Measurements from ENCODE around the gene CILP.
"Not testable (repeated sequence)": the region's sequence is repeated elsewhere in the genome, so short reads cannot be mapped to it uniquely, and the experiment has no call there.

The CILP gene

DNA sequence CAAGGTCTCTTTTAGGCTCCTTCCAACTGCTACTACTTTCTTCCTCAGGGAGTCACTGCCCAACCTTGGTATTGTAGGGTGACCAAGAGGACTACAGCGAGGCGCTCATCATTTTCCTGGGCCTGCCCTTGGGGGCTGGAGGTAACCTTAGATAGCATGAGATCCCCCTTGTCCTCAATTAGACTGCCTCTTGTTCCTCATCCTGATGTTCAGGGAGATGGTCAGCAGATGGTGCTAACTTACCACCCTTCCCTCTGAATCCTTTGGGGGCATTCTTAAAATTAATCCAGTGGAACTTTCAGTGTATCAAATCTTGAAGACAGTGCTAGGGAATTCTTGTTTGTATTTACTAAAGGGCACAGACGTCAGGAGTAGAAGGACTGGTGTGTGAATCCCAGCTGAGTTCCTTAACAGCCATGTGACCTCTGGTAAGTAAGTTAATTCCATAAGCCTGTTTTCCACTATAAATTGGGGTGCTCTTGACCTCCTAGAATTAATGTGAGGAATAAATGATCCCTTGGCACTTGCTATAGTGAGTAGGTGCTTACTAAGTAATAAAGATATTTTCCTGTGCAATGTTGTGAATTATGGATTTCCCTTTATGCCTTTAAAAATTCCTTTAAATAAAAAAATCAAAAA, 22.1 kb downstream of the CILP start:
- no peak overlapping the region for H3K27ac ChIP-seq (replicated peaks)
- DNase-seq (ENCODE audit: low read depth in 1 of 2, low spot score in 1 of 2), result peak in 1 of 2 experiments; percentile 43
- TF ChIP-seq SPI1 (IDR thresholded peaks at IDR 0.05; ENCODE audit: borderline replicate concordance, low read depth) (no peak), GABPA (IDR thresholded peaks at IDR 0.05; ENCODE audit: low read depth) (no peak), POLR2AphosphoS5 (IDR thresholded peaks at IDR 0.05; ENCODE audit: low read depth) (no peak)
- TF ChIP-seq, protein P1, sequence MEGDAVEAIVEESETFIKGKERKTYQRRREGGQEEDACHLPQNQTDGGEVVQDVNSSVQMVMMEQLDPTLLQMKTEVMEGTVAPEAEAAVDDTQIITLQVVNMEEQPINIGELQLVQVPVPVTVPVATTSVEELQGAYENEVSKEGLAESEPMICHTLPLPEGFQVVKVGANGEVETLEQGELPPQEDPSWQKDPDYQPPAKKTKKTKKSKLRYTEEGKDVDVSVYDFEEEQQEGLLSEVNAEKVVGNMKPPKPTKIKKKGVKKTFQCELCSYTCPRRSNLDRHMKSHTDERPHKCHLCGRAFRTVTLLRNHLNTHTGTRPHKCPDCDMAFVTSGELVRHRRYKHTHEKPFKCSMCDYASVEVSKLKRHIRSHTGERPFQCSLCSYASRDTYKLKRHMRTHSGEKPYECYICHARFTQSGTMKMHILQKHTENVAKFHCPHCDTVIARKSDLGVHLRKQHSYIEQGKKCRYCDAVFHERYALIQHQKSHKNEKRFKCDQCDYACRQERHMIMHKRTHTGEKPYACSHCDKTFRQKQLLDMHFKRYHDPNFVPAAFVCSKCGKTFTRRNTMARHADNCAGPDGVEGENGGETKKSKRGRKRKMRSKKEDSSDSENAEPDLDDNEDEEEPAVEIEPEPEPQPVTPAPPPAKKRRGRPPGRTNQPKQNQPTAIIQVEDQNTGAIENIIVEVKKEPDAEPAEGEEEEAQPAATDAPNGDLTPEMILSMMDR (IDR thresholded peaks at IDR 0.05; ENCODE audit: insufficient read depth, low read length), result peak; percentile 37
- no peak overlapping the region for H3K4me3 ChIP-seq (replicated peaks; ENCODE audit: insufficient read depth, low read length)
- no peaks in the 10 kb centered on the region for H3K27me3 ChIP-seq (ENCODE audit: insufficient read depth, poor library complexity, severe bottlenecking)

DNA sequence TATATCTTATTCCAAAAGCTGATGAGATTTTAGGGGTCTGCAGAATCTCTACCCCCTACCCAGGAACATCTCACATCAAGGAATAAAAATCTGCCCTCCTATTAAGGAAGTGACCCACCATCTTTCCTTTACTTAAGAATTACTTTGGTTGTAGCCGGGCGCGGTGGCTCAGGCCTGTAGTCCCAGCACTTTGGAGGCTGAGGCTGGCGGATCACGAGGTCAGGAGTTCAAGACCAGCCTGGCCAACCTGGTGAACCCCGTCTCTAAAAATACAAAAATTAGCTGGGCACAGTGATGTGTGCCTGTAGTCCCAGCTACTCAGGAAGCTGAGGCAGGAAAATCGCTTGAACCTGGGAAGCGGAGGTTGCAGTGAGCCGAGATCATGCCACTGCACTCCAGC, 22.8 kb downstream of the CILP start:
- not testable (repeated sequence) for DNase-seq (ENCODE audit: low read depth in 1 of 2, low spot score in 1 of 2); H3K27ac ChIP-seq (replicated peaks); H3K4me3 ChIP-seq (replicated peaks; ENCODE audit: insufficient read depth, low read length); H3K27me3 ChIP-seq (ENCODE audit: insufficient read depth, poor library complexity, severe bottlenecking)

DNA sequence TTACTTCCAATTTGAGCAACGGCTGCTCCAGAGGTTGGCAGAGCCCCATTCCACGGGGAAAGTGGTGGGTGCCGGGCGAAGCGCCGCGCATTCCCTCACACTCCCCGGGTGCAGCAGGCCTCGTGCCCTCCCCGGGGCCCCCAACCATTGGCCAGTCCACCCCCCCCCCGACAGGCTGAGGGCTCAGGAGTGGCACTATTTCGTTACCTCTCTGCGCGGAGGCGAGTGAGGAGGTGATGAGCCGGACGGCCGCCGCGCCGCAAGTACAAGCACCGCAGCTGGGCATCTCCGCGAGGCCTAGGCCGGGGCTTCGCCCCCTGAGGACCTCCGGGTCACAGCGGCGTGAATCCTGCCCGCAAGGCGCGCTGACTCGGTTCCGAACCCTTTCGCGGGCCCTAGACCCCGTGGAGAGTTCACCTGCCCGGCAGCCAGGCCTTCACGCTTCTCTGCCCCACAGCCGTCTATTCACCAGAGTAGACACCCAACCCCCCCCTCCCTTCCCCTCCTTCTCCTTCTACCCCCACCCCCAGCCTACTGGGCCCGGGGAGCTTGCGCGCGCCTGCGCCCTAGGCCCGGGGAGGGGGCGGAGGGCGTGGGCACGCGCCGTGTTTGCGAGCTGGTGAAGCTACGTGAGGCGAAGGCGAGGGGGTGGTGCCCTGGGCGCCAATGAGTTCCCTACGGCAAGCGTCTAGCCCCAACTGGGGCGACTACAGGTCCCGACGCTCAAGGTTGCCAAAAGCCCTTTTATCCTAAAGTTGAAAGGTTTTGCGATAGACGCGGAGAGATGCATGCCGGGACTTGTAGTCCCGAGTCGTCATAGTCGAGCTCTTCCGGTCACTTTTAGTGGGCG, 26.2 kb downstream of the CILP start, which contains the start of gene CLPX:
Gene CLPX, minus strand, starts transcription at position 475 of the 850 bp plus-strand sequence. Its CDS starts 189 bp downstream, at position 286.
- TF ChIP-seq SPI1 (IDR thresholded peaks at IDR 0.05; ENCODE audit: borderline replicate concordance, low read depth) (no peak), POLR2AphosphoS5 (IDR thresholded peaks at IDR 0.05; ENCODE audit: low read depth) (peak; percentile 23), GABPA (IDR thresholded peaks at IDR 0.05; ENCODE audit: low read depth) (peak; percentile 58; the same call in 1 of the 2 replicates)
- peak within 1 kb of the TSS; percentile 84 for H3K4me3 ChIP-seq (replicated peaks; ENCODE audit: insufficient read depth, low read length)
- H3K27me3 ChIP-seq (ENCODE audit: insufficient read depth, poor library complexity, severe bottlenecking), result no peaks in the 10 kb centered on the region
- DNase-seq (ENCODE audit: low read depth in 1 of 2, low spot score in 1 of 2), result peak; percentile 96 to 98
- peak within 1 kb of the TSS; percentile 97 for H3K27ac ChIP-seq (replicated peaks)

DNA sequence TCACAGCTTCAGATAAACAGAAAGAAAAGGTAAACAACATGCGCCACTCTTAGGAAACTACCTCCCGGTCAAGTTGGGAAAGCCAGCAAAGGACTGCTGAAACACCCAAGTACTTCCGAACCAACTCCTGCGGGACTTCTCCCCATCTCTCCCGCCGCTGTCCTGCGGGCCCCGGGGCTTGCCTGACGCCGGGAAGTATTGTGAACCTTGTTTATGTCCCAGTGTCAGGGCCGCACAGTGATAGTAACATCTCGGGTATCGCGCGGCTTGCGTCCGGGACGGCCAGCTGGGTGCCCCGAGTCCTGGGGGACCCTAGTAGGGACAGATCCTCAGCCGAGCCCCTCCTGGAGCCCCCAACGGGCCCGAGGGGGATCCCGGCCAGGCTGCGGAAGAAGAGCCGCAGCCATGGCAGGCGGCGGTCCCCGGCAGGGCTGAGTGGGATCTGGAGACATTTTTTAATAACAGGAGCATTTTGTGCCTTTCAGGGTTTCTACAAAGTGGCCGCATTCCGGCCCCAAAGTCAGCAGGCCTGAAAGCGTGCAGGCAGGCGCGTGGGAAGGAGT, 26.9 kb downstream of the CILP start:
- no peaks in the 10 kb centered on the region for H3K27me3 ChIP-seq (ENCODE audit: insufficient read depth, poor library complexity, severe bottlenecking)
- DNase-seq (ENCODE audit: low read depth in 1 of 2, low spot score in 1 of 2), result peak in 1 of 2 experiments; percentile 56
- peak overlapping the region; percentile 97 for H3K27ac ChIP-seq (replicated peaks)
- TF ChIP-seq GABPA (IDR thresholded peaks at IDR 0.05; ENCODE audit: low read depth), result no peak
- TF ChIP-seq, protein P1 (IDR thresholded peaks at IDR 0.05; ENCODE audit: insufficient read depth, low read length), result no peak
- TF ChIP-seq SPI1 (IDR thresholded peaks at IDR 0.05; ENCODE audit: borderline replicate concordance, low read depth), result no peak; the same call in 1 of the 2 replicates
- TF ChIP-seq POLR2AphosphoS5 (IDR thresholded peaks at IDR 0.05; ENCODE audit: low read depth), result 0 out of 2 replicates have a peak, but pooled peaks have one; percentile 21
- peak overlapping the region; percentile 84 for H3K4me3 ChIP-seq (replicated peaks; ENCODE audit: insufficient read depth, low read length)

DNA sequence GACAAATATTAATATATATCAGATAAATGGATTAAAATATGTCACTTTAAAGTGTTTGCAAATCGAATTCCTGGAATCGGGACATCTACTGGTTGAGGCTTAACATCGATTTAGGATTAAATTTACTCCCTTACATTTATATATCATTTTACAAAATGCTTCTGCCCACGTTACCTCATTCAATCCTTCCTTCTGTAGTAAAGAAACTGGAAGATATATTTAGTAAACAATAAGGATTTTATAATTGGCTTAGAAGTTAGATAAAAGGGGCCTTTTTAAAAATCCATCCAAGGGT, 27.5 kb downstream of the CILP start:
- Histone ChIP-seq H3K27ac (replicated peaks) (peak overlapping the region; percentile 97), H3K4me3 (replicated peaks; ENCODE audit: insufficient read depth, low read length) (peak overlapping the region; percentile 84)

More for the DNA sequence above, 27.5 kb downstream of the CILP start:
- H3K27me3 ChIP-seq (ENCODE audit: insufficient read depth, poor library complexity, severe bottlenecking), result no peaks in the 10 kb centered on the region
- no peak for DNase-seq (ENCODE audit: low read depth in 1 of 2, low spot score in 1 of 2)
- TF ChIP-seq GABPA (IDR thresholded peaks at IDR 0.05; ENCODE audit: low read depth) (no peak), SPI1 (IDR thresholded peaks at IDR 0.05; ENCODE audit: borderline replicate concordance, low read depth) (no peak), POLR2AphosphoS5 (IDR thresholded peaks at IDR 0.05; ENCODE audit: low read depth) (no peak)
- TF ChIP-seq, protein P2, sequence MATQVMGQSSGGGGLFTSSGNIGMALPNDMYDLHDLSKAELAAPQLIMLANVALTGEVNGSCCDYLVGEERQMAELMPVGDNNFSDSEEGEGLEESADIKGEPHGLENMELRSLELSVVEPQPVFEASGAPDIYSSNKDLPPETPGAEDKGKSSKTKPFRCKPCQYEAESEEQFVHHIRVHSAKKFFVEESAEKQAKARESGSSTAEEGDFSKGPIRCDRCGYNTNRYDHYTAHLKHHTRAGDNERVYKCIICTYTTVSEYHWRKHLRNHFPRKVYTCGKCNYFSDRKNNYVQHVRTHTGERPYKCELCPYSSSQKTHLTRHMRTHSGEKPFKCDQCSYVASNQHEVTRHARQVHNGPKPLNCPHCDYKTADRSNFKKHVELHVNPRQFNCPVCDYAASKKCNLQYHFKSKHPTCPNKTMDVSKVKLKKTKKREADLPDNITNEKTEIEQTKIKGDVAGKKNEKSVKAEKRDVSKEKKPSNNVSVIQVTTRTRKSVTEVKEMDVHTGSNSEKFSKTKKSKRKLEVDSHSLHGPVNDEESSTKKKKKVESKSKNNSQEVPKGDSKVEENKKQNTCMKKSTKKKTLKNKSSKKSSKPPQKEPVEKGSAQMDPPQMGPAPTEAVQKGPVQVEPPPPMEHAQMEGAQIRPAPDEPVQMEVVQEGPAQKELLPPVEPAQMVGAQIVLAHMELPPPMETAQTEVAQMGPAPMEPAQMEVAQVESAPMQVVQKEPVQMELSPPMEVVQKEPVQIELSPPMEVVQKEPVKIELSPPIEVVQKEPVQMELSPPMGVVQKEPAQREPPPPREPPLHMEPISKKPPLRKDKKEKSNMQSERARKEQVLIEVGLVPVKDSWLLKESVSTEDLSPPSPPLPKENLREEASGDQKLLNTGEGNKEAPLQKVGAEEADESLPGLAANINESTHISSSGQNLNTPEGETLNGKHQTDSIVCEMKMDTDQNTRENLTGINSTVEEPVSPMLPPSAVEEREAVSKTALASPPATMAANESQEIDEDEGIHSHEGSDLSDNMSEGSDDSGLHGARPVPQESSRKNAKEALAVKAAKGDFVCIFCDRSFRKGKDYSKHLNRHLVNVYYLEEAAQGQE (IDR thresholded peaks at IDR 0.05; ENCODE audit: insufficient replicate concordance, low read depth), result no peak
- TF ChIP-seq, protein P1 (IDR thresholded peaks at IDR 0.05; ENCODE audit: insufficient read depth, low read length), result no peak
